Neural progenitor cell (in vitro differentiated cells): Measurements from ENCODE around the gene MYL3. TPM values are rescaled to one million over a fixed set of nuclear protein-coding genes. Genes with fewer than 3 reads are reported as not detected.

Experiments used
- DNase-seq: peaks from one replicate; pipeline ENCODE4 v3.0.0-alpha.2; 2016; ENCODE audit warnings: low spot score
- H2AFZ ChIP-seq: fragments of 200-600 bp; sonication (generic); replicated peaks from 2 replicates; pipeline ENCODE4 v1.6.1; 2016; ENCODE audit warnings: antibody characterized with exemption
- H3F3A ChIP-seq: fragments of 200-600 bp; sonication (generic); 2 replicates; pipeline ENCODE4 v1.6.1; 2016; ENCODE audit warnings: antibody characterized with exemption, low read depth
- H3K27ac ChIP-seq: fragments of 200-600 bp; sonication (generic); 2 replicates; pipeline ENCODE4 v1.5.1; 2016; ENCODE audit warnings: mild to moderate bottlenecking
- H3K27me3 ChIP-seq: fragments of 200-600 bp; sonication (generic); 2 replicates; pipeline ENCODE4 v1.6.1; 2016; ENCODE audit warnings: mild to moderate bottlenecking, moderate library complexity
- H3K36me3 ChIP-seq: fragments of 200-600 bp; sonication (generic); 2 replicates; pipeline ENCODE4 v1.5.1; 2016
- H3K4me1 ChIP-seq: fragments of 200-600 bp; sonication (generic); 2 replicates; pipeline ENCODE4 v1.6.1; 2016; ENCODE audit warnings: mixed run types
- H3K4me2 ChIP-seq: fragments of 200-600 bp; sonication (generic); 2 replicates; pipeline ENCODE4 v1.6.1; 2016
- H3K4me3 ChIP-seq: fragments of 200-600 bp; sonication (generic); 2 replicates; pipeline ENCODE4 v1.5.1; 2016
- H3K79me2 ChIP-seq: fragments of 200-600 bp; sonication (generic); 2 replicates; pipeline ENCODE4 v1.6.1; 2016; ENCODE audit warnings: low read depth
- H3K9ac ChIP-seq: fragments of 200-600 bp; sonication (generic); 2 replicates; pipeline ENCODE4 v1.6.1; 2016
- H3K9me3 ChIP-seq: fragments of 200-600 bp; sonication (generic); 2 replicates; pipeline ENCODE4 v1.5.1; 2016; ENCODE audit warnings: low read depth
- H4K20me1 ChIP-seq: fragments of 200-600 bp; sonication (generic); 2 replicates; pipeline ENCODE4 v1.6.1; 2016; ENCODE audit warnings: low read depth
- H3K27ac Mint-ChIP-seq: 3 replicates; pipeline ENCODE4 v1.8.0; 2021; ENCODE audit warnings: mixed read lengths
- H3K27me3 Mint-ChIP-seq: 2 replicates; pipeline ENCODE4 v1.8.0; 2022; ENCODE audit warnings: low read depth, mild to moderate bottlenecking, inconsistent platforms, moderate library complexity, mixed read lengths; ENCODE audit not compliant: insufficient read depth
- H3K36me3 Mint-ChIP-seq: 3 replicates; pipeline ENCODE4 v1.8.0; 2021; ENCODE audit warnings: mixed read lengths
- H3K4me1 Mint-ChIP-seq: 3 replicates; pipeline ENCODE4 v1.8.0; 2021; ENCODE audit warnings: mixed read lengths
- H3K4me3 Mint-ChIP-seq: 3 replicates; pipeline ENCODE4 v1.8.0; 2021; ENCODE audit warnings: mild to moderate bottlenecking, moderate library complexity, mixed read lengths
- H3K9me3 Mint-ChIP-seq: 3 replicates; pipeline ENCODE4 v1.8.0; 2020; ENCODE audit warnings: mixed read lengths
- EZH2 ChIP-seq: fragments of 200-600 bp; sonication (generic); IDR thresholded peaks from 2 replicates; pipeline ENCODE4 v1.6.1; 2017; ENCODE audit warnings: antibody characterized with exemption, mild to moderate bottlenecking, moderate library complexity
- EZH2phosphoT487 ChIP-seq: fragments of 200-600 bp; sonication (generic); IDR thresholded peaks from 2 replicates; pipeline ENCODE4 v1.6.1; 2017; ENCODE audit warnings: antibody characterized with exemption
- total RNA-seq: library from RNA; depleted of rRNA; stranded (reverse); fragments of >200 nt; gene quantifications from 2 replicates; pipeline ENCODE4 v1.2.3, GENCODE V29; 2015; ENCODE audit warnings: low replicate concordance
- TF ChIP-seq, protein P1 (sequence below): fragments of 200-600 bp; sonication (generic); IDR thresholded peaks from 2 replicates; pipeline ENCODE4 v1.5.1; 2017; ENCODE audit warnings: antibody characterized with exemption, mild to moderate bottlenecking

Gene MYL3
- total RNA-seq, 1 donor from 2014 or later, result not detected

GRCh38 chr3:46850468-46850779 is 12.8 kb downstream of the MYL3 start:
- Mint-ChIP-seq H3K27me3 (peaks cover 8% of the 10 kb centered on the region), H3K36me3 (no peaks in the 10 kb centered on the region), H3K27ac (peak overlapping the region; percentile 66), H3K4me3 (no peak overlapping the region), H3K9me3 (no peaks in the 10 kb centered on the region), H3K4me1 (peaks cover 18% of the 10 kb centered on the region)
- H3K27me3 ChIP-seq, result no peaks in the 10 kb centered on the region
- no peaks in the 10 kb centered on the region for H3K9me3 ChIP-seq
- H3K79me2 ChIP-seq, result no peaks in the 10 kb centered on the region
- no peak for DNase-seq
- H4K20me1 ChIP-seq, result no peaks in the 10 kb centered on the region
- peaks cover under 1% of the 10 kb centered on the region for H3F3A ChIP-seq
- H3K4me3 ChIP-seq, result no peak overlapping the region
- no peak overlapping the region for H3K4me2 ChIP-seq
- no peak overlapping the region for H3K27ac ChIP-seq
- H3K36me3 ChIP-seq, result no peaks in the 10 kb centered on the region
- H2AFZ ChIP-seq, result no peak overlapping the region
- TF ChIP-seq EZH2, result no peak
- TF ChIP-seq, protein P1, sequence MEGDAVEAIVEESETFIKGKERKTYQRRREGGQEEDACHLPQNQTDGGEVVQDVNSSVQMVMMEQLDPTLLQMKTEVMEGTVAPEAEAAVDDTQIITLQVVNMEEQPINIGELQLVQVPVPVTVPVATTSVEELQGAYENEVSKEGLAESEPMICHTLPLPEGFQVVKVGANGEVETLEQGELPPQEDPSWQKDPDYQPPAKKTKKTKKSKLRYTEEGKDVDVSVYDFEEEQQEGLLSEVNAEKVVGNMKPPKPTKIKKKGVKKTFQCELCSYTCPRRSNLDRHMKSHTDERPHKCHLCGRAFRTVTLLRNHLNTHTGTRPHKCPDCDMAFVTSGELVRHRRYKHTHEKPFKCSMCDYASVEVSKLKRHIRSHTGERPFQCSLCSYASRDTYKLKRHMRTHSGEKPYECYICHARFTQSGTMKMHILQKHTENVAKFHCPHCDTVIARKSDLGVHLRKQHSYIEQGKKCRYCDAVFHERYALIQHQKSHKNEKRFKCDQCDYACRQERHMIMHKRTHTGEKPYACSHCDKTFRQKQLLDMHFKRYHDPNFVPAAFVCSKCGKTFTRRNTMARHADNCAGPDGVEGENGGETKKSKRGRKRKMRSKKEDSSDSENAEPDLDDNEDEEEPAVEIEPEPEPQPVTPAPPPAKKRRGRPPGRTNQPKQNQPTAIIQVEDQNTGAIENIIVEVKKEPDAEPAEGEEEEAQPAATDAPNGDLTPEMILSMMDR, result no peak
- TF ChIP-seq EZH2phosphoT487, result no peak
- no peaks in the 10 kb centered on the region for H3K4me1 ChIP-seq
- H3K9ac ChIP-seq, result no peak overlapping the region

DNA sequence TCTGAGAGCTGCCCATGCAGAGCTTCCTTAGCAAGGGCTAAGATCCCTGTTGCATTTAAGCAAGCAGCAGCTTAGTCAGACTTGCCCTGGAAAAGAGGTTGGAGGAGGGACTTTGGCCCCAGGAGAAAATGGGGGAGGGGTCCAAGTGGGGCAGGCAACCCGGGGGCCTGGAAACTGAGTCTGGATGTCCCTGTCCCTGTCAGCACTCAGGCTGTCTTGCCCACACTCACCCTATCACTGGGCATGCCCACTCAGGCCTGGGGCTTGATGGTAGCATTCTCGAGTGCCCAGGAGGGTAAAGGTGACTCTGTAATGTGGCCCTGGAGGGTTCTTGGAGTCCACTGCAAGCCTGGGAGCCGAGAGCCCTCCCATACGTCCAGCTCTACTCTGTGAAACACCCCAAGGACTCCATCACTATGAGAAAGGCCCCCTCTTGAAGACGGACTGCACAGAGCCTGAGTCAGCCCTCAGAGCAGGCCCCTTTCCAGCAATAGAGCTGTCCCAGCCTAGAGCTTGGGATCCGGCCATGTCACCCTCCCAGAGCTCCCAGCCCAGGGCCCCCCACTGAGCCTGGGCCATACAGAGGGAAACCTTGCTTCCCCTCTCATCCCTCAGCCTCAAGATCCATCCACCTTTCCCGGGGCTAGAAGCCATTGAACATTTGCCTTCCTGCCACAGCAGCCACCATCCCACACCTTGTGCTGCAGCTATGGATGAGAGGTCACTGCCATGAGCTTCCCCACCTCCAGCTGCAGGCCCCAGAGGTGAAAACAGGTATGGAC is 13.4 kb downstream of the MYL3 start:
- Histone ChIP-seq H4K20me1 (no peaks in the 10 kb centered on the region), H3K79me2 (no peaks in the 10 kb centered on the region), H3K9me3 (no peaks in the 10 kb centered on the region), H3K9ac (no peak overlapping the region), H3K4me1 (peaks cover 4% of the 10 kb centered on the region), H2AFZ (no peak overlapping the region), H3K27ac (no peak overlapping the region), H3K4me3 (no peak overlapping the region), H3K36me3 (no peaks in the 10 kb centered on the region), H3K27me3 (no peaks in the 10 kb centered on the region), H3K4me2 (no peak overlapping the region), H3F3A (peaks cover 6% of the 10 kb centered on the region)
- no peaks in the 10 kb centered on the region for H3K9me3 Mint-ChIP-seq
- TF ChIP-seq EZH2, result no peak
- no peak for TF ChIP-seq EZH2phosphoT487
- TF ChIP-seq, protein P1, result no peak
- no peaks in the 10 kb centered on the region for H3K36me3 Mint-ChIP-seq
- peak overlapping the region; percentile 66 for H3K27ac Mint-ChIP-seq
- H3K4me1 Mint-ChIP-seq, result peaks cover 21% of the 10 kb centered on the region
- no peak for DNase-seq
- peaks cover 8% of the 10 kb centered on the region for H3K27me3 Mint-ChIP-seq
- no peak overlapping the region for H3K4me3 Mint-ChIP-seq

DNA sequence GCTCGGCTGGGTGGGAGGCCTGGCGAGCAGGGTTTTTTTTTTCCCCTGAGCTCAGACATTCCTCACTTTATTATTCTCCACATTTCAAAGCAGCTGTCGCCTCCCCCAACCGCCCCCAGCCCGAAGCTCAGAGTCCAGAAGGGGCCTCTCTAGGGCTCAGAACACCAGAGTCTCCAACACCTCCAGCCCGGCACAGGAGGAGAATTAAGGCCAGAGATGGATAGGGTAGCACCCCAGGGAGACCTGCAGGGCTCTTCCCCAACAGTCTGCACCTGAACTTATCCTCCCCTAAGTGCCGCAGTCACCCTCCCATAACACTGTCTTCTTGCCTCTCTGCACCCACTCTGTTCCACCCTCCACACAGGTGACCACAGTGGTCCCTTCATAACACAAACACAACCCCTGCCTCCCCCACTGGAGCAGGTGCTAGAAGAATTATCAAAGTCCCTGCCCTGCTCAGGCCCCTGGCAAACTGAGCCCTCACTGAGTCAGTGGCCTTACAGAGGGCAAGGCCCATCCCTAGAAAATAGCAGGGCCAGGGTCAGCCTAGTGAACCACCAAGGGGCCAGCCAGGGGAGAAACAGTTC is 14.1 kb downstream of the MYL3 start:
- H3K4me3 Mint-ChIP-seq, result peak overlapping the region; percentile 6
- no peak overlapping the region for H3K9ac ChIP-seq
- H2AFZ ChIP-seq, result no peak overlapping the region
- H3K4me2 ChIP-seq, result no peak overlapping the region
- H3K36me3 ChIP-seq, result no peaks in the 10 kb centered on the region
- peaks cover 7% of the 10 kb centered on the region for H3F3A ChIP-seq
- H3K9me3 ChIP-seq, result no peaks in the 10 kb centered on the region
- H4K20me1 ChIP-seq, result no peaks in the 10 kb centered on the region
- DNase-seq, result peak; percentile 45
- no peak overlapping the region for H3K4me3 ChIP-seq
- no peak overlapping the region for H3K27ac ChIP-seq
- H3K9me3 Mint-ChIP-seq, result no peaks in the 10 kb centered on the region
- peaks cover 8% of the 10 kb centered on the region for H3K27me3 Mint-ChIP-seq
- H3K4me1 ChIP-seq, result peaks cover 4% of the 10 kb centered on the region
- H3K27ac Mint-ChIP-seq, result peak overlapping the region; percentile 93
- H3K36me3 Mint-ChIP-seq, result no peaks in the 10 kb centered on the region
- H3K4me1 Mint-ChIP-seq, result peaks cover 25% of the 10 kb centered on the region
- H3K79me2 ChIP-seq, result no peaks in the 10 kb centered on the region
- H3K27me3 ChIP-seq, result no peaks in the 10 kb centered on the region
- TF ChIP-seq EZH2, result no peak
